B cell (primary cell): Measurements from ENCODE around the gene ATP10B.

ENCODE experiments used
- CTCF ChIP-seq: fragments of 200-600 bp; IDR thresholded peaks from one replicate; pipeline ENCODE4 v1.8.0; 2022; ENCODE audit warnings: antibody characterized with exemption, mild to moderate bottlenecking
- EZH2 ChIP-seq: IDR thresholded peaks from 2 replicates; pipeline ENCODE4 v1.6.1; 2012; ENCODE audit warnings: borderline replicate concordance, low read depth, mild to moderate bottlenecking, moderate library complexity, low read length; ENCODE audit not compliant: insufficient read depth, poor library complexity, severe bottlenecking

GRCh38 chr5:160703547-160704189 lies 148.3 kb downstream of the ATP10B start:
- TF ChIP-seq CTCF (no peak), EZH2 (no peak)
